Daoy (cell line): ENCODE results near the gene ALOX15. TPM values are rescaled to one million over a fixed set of nuclear protein-coding genes. Genes with fewer than 3 reads are reported as not detected.
"Not testable (repeated sequence)": the region's sequence is repeated elsewhere in the genome, so short reads cannot be mapped to it uniquely, and the experiment has no call there.

ENCODE experiments used
- DNase-seq: peaks from one replicate; pipeline ENCODE4 v3.0.0-alpha.2; 2015; ENCODE audit warnings: low read depth
- total RNA-seq: library from RNA; depleted of rRNA; stranded (reverse); fragments of >200 nt; shearing (Covaris generic); gene quantifications from 2 replicates; pipeline ENCODE4 v1.2.3, GENCODE V29; 2014

The ALOX15 gene
- total RNA-seq, 1 experiment from 2014 or later: not detected

- DNase-seq: no peak
Measured at GRCh38 chr17:4594406-4594805, 47.1 kb downstream of the ALOX15 start.

- DNase-seq: no peak
Measured at GRCh38 chr17:4593021-4593421, 48.5 kb downstream of the ALOX15 start.

GRCh38 chr17:4592240-4593005 lies 49.1 kb downstream of the ALOX15 start:
- DNase-seq: no peak

- DNase-seq: peak; percentile 55
Measured at GRCh38 chr17:4591529-4591928, 49.9 kb downstream of the ALOX15 start.

GRCh38 chr17:4590981-4591453 lies 50.5 kb downstream of the ALOX15 start:
- DNase-seq: no peak

GRCh38 chr17:4590042-4590441 lies 51.4 kb downstream of the ALOX15 start:
- DNase-seq: not testable (repeated sequence)

- DNase-seq: no peak
Measured at GRCh38 chr17:4588898-4589625, 52.4 kb downstream of the ALOX15 start.

GRCh38 chr17:4588391-4588790 lies 53.1 kb downstream of the ALOX15 start:
- DNase-seq: no peak

- DNase-seq: no peak
Measured at GRCh38 chr17:4587803-4588202, 53.7 kb downstream of the ALOX15 start.

- DNase-seq: no peak
Measured at GRCh38 chr17:4587195-4587594, 54.3 kb downstream of the ALOX15 start.

GRCh38 chr17:4586043-4586442 lies 55.4 kb downstream of the ALOX15 start:
- no peak for DNase-seq

GRCh38 chr17:4585638-4585994 lies 55.9 kb downstream of the ALOX15 start:
- no peak for DNase-seq

- DNase-seq: no peak
Measured at GRCh38 chr17:4584917-4585637, 56.4 kb downstream of the ALOX15 start.

GRCh38 chr17:4584101-4584916 lies 57.2 kb downstream of the ALOX15 start, which contains the start of gene SMTNL2:
SMTNL2 (plus strand) TSS chr17:4584529; CDS start chr17:4584606, 77 bp downstream.
- DNase-seq: no peak

- peak; percentile 36 for DNase-seq
Measured at GRCh38 chr17:4583782-4584100, 57.7 kb downstream of the ALOX15 start.

GRCh38 chr17:4583206-4583605 lies 58.3 kb downstream of the ALOX15 start:
- DNase-seq: no peak

GRCh38 chr17:4582691-4583090 lies 58.8 kb downstream of the ALOX15 start:
- no peak for DNase-seq

GRCh38 chr17:4582101-4582501 lies 59.4 kb downstream of the ALOX15 start:
- DNase-seq: no peak
